HUES64 (cell line): ENCODE results near the gene XYLT1.

ENCODE experiments used
- H3K27ac ChIP-seq: 2 replicates; pipeline ENCODE4 v1.7.0; 2013; ENCODE audit warnings: low read depth, low read length, inconsistent platforms
- H3K27me3 ChIP-seq: 2 replicates; pipeline ENCODE4 v1.6.1; 2013; ENCODE audit warnings: mild to moderate bottlenecking, low read length; ENCODE audit not compliant: insufficient read depth
- H3K36me3 ChIP-seq: 2 replicates; pipeline ENCODE4 v1.6.1; 2013; ENCODE audit warnings: mild to moderate bottlenecking, low read length; ENCODE audit not compliant: insufficient read depth
- H3K4me1 ChIP-seq: 2 replicates; pipeline ENCODE4 v1.6.1; 2013; ENCODE audit warnings: mild to moderate bottlenecking, low read length, moderate library complexity; ENCODE audit not compliant: insufficient read depth
- H3K4me3 ChIP-seq: 2 replicates; pipeline ENCODE4 v1.5.1; 2013; ENCODE audit warnings: mild to moderate bottlenecking, low read length, moderate library complexity
- H3K9ac ChIP-seq: 2 replicates; pipeline ENCODE4 v1.6.1; 2013; ENCODE audit warnings: mild to moderate bottlenecking, low read depth, low read length
- H3K9me3 ChIP-seq: 2 replicates; pipeline ENCODE4 v1.6.1; 2013; ENCODE audit warnings: low read depth, low read length; ENCODE audit not compliant: insufficient read depth
- WGBS: fragments of 150-250, 120-280 bp; methylation state at CpG from one replicate; pipeline ENCODE4 v1.1.7; 2013; ENCODE audit warnings: missing lambda C conversion rate; 5-methylcytosine and 5-hydroxymethylcytosine counted together

Gene XYLT1

GRCh38 chr16:17126156-17126555, 344.6 kb downstream of the XYLT1 start:
- peaks cover 20% of the 10 kb centered on the region; the same call in 1 of the 2 replicates for H3K36me3 ChIP-seq
- no peak overlapping the region for H3K27ac ChIP-seq
- H3K4me1 ChIP-seq = no peaks in the 10 kb centered on the region
- 65% methylated on average over 3 of the region's 3 CpGs for WGBS
- H3K9ac ChIP-seq = no peak overlapping the region
- H3K4me3 ChIP-seq = no peak overlapping the region
- no peaks in the 10 kb centered on the region for H3K9me3 ChIP-seq
- no peaks in the 10 kb centered on the region for H3K27me3 ChIP-seq

GRCh38 chr16:17125671-17126070, 345.1 kb downstream of the XYLT1 start:
- no peak overlapping the region for H3K9ac ChIP-seq
- no peaks in the 10 kb centered on the region for H3K27me3 ChIP-seq
- no peak overlapping the region for H3K27ac ChIP-seq
- H3K9me3 ChIP-seq = no peaks in the 10 kb centered on the region
- no peaks in the 10 kb centered on the region for H3K4me1 ChIP-seq
- H3K36me3 ChIP-seq = peaks cover 20% of the 10 kb centered on the region; the same call in 1 of the 2 replicates
- no peak overlapping the region for H3K4me3 ChIP-seq

- Histone ChIP-seq H3K27ac (no peak overlapping the region), H3K36me3 (peaks cover 15% of the 10 kb centered on the region), H3K4me1 (no peaks in the 10 kb centered on the region), H3K4me3 (no peak overlapping the region), H3K9me3 (no peaks in the 10 kb centered on the region), H3K27me3 (no peaks in the 10 kb centered on the region), H3K9ac (no peak overlapping the region)
- 90% methylated on average over 5 of the region's 5 CpGs for WGBS
Observed at GRCh38 chr16:17117906-17118577, 352.7 kb downstream of the XYLT1 start.

- no peaks in the 10 kb centered on the region for H3K4me1 ChIP-seq
- no peaks in the 10 kb centered on the region for H3K27me3 ChIP-seq
- no peaks in the 10 kb centered on the region for H3K9me3 ChIP-seq
- no peak overlapping the region for H3K27ac ChIP-seq
- no peak overlapping the region for H3K9ac ChIP-seq
- WGBS = 86% methylated on average over 1 of the region's 4 CpGs
- no peak overlapping the region for H3K4me3 ChIP-seq
- H3K36me3 ChIP-seq = peaks cover 15% of the 10 kb centered on the region
Observed at GRCh38 chr16:17116595-17117322, 354.0 kb downstream of the XYLT1 start.

GRCh38 chr16:17109413-17109812, 361.3 kb downstream of the XYLT1 start:
- no peak overlapping the region for H3K27ac ChIP-seq
- no peak overlapping the region for H3K4me3 ChIP-seq
- no peaks in the 10 kb centered on the region for H3K27me3 ChIP-seq
- H3K9ac ChIP-seq = no peak overlapping the region
- H3K9me3 ChIP-seq = no peaks in the 10 kb centered on the region
- peaks cover 18% of the 10 kb centered on the region for H3K4me1 ChIP-seq
- no peaks in the 10 kb centered on the region for H3K36me3 ChIP-seq

- Histone ChIP-seq H3K9me3 (no peaks in the 10 kb centered on the region), H3K27me3 (no peaks in the 10 kb centered on the region), H3K27ac (no peak overlapping the region), H3K4me3 (no peak overlapping the region), H3K9ac (no peak overlapping the region), H3K36me3 (no peaks in the 10 kb centered on the region), H3K4me1 (peaks cover 18% of the 10 kb centered on the region)
- WGBS = 95% methylated on average over 17 of the region's 17 CpGs
Observed at GRCh38 chr16:17108596-17108995, 362.2 kb downstream of the XYLT1 start.

GRCh38 chr16:17107450-17107849, 363.3 kb downstream of the XYLT1 start:
- Histone ChIP-seq H3K9me3 (no peaks in the 10 kb centered on the region), H3K9ac (no peak overlapping the region), H3K27me3 (no peaks in the 10 kb centered on the region), H3K4me3 (no peak overlapping the region), H3K27ac (no peak overlapping the region), H3K4me1 (peaks cover 18% of the 10 kb centered on the region), H3K36me3 (no peaks in the 10 kb centered on the region)
- 94% methylated on average over 8 of the region's 8 CpGs for WGBS

GRCh38 chr16:17106243-17106791, 364.4 kb downstream of the XYLT1 start:
- H3K9ac ChIP-seq = no peak overlapping the region
- H3K9me3 ChIP-seq = no peaks in the 10 kb centered on the region
- H3K4me3 ChIP-seq = no peak overlapping the region
- no peaks in the 10 kb centered on the region for H3K27me3 ChIP-seq
- WGBS = 79% methylated on average over 13 of the region's 14 CpGs
- H3K4me1 ChIP-seq = peaks cover 18% of the 10 kb centered on the region
- no peaks in the 10 kb centered on the region for H3K36me3 ChIP-seq
- H3K27ac ChIP-seq = no peak overlapping the region

- no peaks in the 10 kb centered on the region for H3K9me3 ChIP-seq
- H3K4me3 ChIP-seq = no peak overlapping the region
- H3K27ac ChIP-seq = peak overlapping the region; percentile 14
- WGBS = 74% methylated on average over 10 of the region's 10 CpGs
- H3K36me3 ChIP-seq = no peaks in the 10 kb centered on the region
- H3K4me1 ChIP-seq = peaks cover 18% of the 10 kb centered on the region
- no peak overlapping the region for H3K9ac ChIP-seq
- no peaks in the 10 kb centered on the region for H3K27me3 ChIP-seq
Observed at GRCh38 chr16:17105239-17105797, 365.4 kb downstream of the XYLT1 start.

- Histone ChIP-seq H3K4me1 (peaks cover 18% of the 10 kb centered on the region), H3K4me3 (no peak overlapping the region), H3K9me3 (no peaks in the 10 kb centered on the region), H3K36me3 (no peaks in the 10 kb centered on the region), H3K9ac (no peak overlapping the region), H3K27me3 (no peaks in the 10 kb centered on the region), H3K27ac (no peak overlapping the region; the same call in 1 of the 2 replicates)
- WGBS = 94% methylated on average over 5 of the region's 5 CpGs
Observed at GRCh38 chr16:17104654-17105053, 366.1 kb downstream of the XYLT1 start.

GRCh38 chr16:17103216-17103615, 367.5 kb downstream of the XYLT1 start:
- H3K9me3 ChIP-seq = no peaks in the 10 kb centered on the region
- WGBS = 93% methylated on average over 3 of the region's 3 CpGs

More at GRCh38 chr16:17103216-17103615, 367.5 kb downstream of the XYLT1 start:
- Histone ChIP-seq H3K36me3 (no peaks in the 10 kb centered on the region), H3K27ac (no peak overlapping the region), H3K9ac (no peak overlapping the region), H3K27me3 (no peaks in the 10 kb centered on the region), H3K4me1 (peaks cover 18% of the 10 kb centered on the region), H3K4me3 (no peak overlapping the region)
